ENCODE measurements around the gene CHD6. TPM values are rescaled to one million over a fixed set of nuclear protein-coding genes. Genes with fewer than 3 reads are reported as not detected.

The CHD6 gene
- total RNA-seq, 1 donor from 2014 or later: 112 TPM

- DNase-seq (ENCODE audit: low spot score): no peak
Observed at GRCh38 chr20:41463567-41463966, 154.6 kb downstream of the CHD6 start.

DNA sequence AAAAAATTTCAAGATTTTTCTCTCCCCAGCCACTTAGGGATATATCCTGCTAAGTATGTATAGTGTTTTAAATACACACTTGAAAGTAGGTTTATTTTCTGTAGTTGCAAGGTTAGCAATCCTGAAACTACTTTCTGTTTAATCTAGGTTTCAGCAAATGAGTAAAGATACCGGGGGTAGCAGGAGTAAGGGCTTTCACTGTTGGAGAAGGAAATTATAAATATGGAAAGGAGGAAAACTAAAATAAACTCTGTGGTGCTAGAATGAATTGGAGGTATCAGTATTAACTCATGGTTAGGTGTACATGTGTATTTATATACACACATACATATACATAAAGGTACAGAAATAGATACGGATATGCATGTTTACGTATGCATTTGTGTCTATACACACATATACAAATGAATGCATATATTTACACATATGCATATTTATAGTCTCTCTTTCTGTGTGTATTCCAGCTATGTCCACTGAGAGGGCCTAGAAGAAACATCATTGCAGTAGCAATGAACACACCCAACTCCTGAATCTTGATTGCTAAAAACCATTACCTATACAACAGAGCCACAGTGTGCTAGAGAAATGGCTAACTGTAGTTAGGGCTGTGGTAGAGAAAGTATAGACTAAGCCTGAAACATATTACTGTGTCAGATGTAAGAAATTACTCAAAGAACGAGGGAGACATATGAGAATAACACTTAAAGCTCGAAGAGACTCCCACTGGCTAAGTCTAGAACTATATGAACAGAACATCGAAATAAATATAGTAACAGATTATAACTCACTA is 155.6 kb downstream of the CHD6 start:
- no peak for DNase-seq (ENCODE audit: low spot score)

DNA sequence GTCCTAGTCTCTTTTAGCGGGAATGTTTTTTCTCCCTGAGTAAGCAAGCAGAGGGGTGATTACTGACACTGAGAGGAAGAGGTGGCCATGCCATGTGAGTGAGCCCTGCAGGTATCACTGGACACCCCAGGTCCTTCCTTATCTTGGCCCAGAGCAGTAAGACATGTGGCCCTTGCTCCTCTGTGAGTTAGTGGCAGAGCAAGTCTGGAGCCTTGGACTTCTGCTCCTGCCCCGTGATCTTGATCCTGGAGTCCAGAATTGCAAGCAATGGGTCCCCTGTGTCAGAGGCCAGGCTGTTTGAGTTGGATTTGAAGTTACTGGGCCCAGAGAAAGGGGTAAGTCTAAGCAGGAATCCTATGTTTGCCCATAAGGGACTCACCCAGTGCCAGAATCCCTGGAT is 159.4 kb downstream of the CHD6 start:
- no peak for DNase-seq (ENCODE audit: low spot score)

- no peak for DNase-seq (ENCODE audit: low spot score)
Observed at GRCh38 chr20:41457173-41457857, 160.9 kb downstream of the CHD6 start.

- DNase-seq (ENCODE audit: low spot score): no peak
Observed at GRCh38 chr20:41456351-41456750, 161.8 kb downstream of the CHD6 start.

DNA sequence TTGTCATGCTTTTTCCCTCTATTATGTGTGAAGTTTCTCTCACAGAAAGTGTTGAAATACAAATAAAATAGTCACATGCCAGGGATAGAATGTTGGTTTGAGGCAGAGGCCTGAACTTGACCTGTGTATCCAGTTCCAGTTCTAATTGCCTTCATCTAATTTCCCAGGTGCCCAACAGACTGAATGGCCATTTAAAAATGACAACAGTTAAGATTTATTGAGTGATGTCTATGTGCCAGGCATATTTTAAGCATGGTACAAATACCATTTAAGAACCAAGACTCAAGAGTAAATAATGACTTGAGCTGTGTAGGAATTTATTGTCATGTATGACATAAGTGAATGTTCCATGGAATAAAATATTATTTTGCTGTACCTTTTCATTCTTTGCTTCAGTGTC is 163.9 kb downstream of the CHD6 start:
- DNase-seq (ENCODE audit: low spot score): no peak

DNA sequence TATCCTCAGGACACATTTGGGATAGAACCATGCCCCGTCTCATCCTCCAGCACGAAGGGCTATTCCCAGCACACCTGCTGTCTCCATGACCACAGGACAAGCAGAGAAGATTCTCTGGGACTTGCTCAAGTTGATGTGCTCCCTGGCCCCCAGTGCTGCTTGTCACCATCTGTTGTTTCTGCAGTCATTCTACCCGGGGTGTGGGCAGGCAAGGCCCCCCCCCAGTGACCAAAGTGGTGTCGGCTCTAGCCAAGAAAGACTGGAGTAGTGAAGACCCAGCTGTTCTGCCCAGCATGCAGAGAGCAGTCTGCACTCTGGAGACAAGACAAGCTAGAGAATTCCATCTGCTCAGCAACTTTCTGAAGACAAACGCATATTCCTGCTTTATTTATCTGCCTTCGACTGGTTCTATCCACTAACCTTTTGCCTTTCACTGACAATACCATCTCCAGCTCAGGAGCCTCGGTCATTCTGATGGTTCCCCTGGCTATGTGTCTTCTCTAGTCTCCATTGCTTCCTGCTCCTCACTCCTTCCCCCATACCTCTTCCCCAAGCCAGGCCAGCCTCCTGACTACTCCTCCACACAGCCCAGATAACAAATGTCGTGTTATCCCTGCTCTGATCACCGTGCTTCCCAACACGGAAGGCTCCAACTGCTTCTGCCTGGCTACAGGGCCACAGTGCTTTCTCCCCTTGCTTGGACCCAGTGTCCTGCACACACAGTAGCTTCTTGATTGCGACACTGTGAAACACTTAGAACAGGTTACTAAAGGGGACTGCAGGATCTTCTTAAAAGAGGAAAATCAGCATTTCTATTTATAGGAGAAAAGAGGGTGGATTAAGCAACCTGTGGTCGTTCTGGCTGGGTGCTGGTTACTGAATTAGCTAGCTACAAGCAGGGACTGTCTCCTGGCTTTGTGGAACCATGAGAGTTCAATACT is 164.9 kb downstream of the CHD6 start:
- no peak for DNase-seq (ENCODE audit: low spot score)

GRCh38 chr20:41452226-41452625 is 166.0 kb downstream of the CHD6 start:
- no peak for DNase-seq (ENCODE audit: low spot score)

DNA sequence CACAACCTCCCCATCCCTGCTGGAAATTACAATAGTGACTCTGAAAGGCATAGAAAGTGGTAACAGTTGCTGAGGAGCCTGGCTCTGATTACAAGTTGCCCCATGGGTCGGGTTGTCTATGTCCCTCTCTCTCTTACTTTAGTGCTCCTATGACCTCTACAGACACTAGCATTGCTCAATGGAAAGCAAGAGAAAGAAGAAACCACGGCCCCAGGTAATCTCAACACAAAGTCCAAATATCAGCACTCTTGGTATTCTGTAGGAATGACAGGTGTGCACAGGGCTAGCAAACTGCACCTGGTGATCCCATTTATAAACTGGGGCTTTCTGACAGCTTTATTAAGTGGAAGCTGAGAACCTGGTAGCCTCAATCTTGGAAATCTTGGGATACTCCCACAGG is 171.2 kb downstream of the CHD6 start:
- no peak for DNase-seq (ENCODE audit: low spot score)

- no peak for DNase-seq (ENCODE audit: low spot score)
Observed at GRCh38 chr20:41446456-41446855, 171.7 kb downstream of the CHD6 start.

DNA sequence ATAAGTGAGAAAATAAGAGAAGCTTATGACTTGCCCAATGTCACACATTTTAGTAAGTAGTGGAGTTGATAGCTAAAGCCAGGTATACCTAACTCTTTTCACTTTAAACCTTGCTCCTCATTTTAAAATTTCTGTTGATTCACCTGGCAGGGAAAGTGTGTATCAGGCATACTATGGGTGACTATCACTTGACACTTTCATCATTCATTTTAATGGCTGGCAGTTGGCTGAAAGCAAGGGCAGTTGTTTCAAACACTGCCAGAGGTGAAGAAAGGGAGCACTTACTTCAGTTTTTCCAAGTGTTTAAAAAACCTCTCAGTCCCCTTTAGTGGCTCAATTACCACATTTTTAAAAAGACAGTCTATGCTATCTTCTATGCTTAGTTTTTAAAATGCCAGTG is 173.4 kb downstream of the CHD6 start:
- DNase-seq (ENCODE audit: low spot score): no peak

DNA sequence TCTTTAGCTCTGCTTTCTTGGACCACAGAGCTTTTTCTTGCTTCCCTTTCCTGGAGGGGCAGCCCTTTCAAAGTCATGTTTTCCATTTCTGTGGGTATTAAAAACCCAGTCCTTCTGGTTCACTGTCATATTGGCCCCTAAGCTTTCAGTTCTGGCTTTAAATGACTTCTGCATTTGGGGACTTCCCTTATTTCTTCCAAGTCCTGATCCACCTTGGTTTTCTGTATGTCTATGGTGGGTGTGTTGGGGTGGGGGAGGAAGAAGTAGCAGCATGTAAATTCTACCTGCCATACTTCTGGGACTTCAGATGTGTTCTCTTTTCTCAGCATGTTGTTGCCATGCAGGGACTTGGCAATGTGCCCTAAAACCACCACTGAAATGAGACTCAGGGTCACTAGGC is 174.5 kb downstream of the CHD6 start:
- DNase-seq (ENCODE audit: low spot score): no peak

GRCh38 chr20:41440882-41441281 is 177.3 kb downstream of the CHD6 start:
- no peak for DNase-seq (ENCODE audit: low spot score)

DNA sequence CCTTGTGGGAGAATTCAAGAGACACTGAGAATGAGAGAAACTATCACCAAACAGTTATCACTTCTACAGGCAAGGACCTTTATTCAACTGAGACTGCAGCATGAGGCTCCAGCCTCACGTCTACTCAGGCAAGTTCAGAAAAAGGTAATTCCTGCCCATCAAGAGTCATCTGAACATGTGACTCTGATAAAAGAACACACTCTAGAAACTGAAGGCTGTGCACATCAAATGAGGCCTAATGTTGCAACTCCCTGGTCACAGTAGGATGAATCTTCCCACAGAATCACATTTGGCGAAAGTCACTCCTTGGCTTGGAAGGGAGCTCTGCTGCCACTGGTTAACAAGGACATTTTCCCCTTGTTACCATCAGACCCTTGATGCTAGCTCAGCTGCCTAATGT is 180.3 kb downstream of the CHD6 start:
- no peak for DNase-seq (ENCODE audit: low spot score)

GRCh38 chr20:41436679-41437078 is 181.5 kb downstream of the CHD6 start:
- no peak for DNase-seq (ENCODE audit: low spot score)

GRCh38 chr20:41433203-41433602 is 185.0 kb downstream of the CHD6 start:
- no peak for DNase-seq (ENCODE audit: low spot score)

- no peak for DNase-seq (ENCODE audit: low spot score)
Observed at GRCh38 chr20:41432746-41433145, 185.4 kb downstream of the CHD6 start.

GRCh38 chr20:41428285-41428684 is 189.9 kb downstream of the CHD6 start:
- no peak for DNase-seq (ENCODE audit: low spot score)

DNA sequence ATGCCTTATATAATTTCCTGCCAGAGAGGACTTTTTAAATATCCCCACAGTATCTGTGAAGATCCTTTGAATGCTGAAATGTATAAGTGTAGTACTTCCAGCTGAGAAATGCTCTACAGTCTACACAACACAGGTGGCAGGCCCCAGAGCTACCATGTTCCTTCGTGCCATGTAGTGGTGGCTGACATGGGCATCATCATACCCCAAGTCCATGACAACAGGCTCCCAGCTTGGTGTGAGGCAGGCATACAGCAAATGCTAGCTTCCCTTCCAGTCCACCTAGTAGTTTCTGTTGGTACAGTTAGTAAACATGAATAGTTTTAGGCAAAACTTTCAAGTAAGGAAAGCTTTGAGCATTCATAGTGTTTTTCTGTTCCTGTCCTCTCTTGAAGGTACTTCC is 190.3 kb downstream of the CHD6 start:
- no peak for DNase-seq (ENCODE audit: low spot score)

GRCh38 chr20:41426976-41427375 is 191.2 kb downstream of the CHD6 start:
- no peak for DNase-seq (ENCODE audit: low spot score)

DNA sequence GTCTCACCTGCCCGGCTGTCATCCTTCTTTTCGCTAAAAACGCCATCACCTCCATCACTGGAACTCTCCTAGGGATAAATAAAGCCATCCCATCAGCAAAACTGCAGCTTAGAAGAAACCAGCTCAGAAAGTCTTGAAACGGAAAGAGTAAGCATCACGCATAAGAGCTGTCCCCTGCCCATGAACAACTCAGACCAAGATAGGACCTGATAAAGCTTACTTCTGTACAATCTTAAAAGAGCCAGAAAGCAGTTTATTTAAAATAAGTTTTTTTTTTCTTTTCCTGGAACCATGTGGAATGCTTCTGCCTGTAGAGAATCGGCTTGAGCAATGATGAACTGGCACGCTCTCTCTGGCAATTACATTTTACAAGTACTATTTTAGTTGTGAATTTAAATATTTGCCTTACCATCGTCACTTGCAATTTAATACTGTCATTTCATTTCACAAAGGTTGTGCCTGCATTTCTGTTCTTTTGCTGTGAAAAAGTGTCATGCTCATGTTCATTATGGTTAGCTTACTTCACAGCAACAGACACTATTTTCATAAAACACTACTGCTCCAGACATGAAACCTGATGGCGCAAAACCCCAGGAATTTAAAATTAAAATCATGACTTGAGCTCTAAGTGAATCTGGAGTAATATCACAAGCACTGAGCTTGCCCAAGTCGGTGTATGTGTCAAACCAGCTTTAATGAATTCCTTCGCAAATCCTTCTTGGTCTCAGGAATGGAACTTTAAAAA is 191.9 kb downstream of the CHD6 start:
- no peak for DNase-seq (ENCODE audit: low spot score)
